Measurements from ENCODE around the gene PHLDB3. TPM values are rescaled to one million over a fixed set of nuclear protein-coding genes. Genes with fewer than 3 reads are reported as not detected.
"Not testable (repeated sequence)": the region's sequence is repeated elsewhere in the genome, so short reads cannot be mapped to it uniquely, and the experiment has no call there.

The PHLDB3 gene
- total RNA-seq, 1 donor from 2014 or later = 20.2 TPM

- intact Hi-C loops (cut with micrococcal nuclease) = no loop called here
Observed at GRCh38 chr19:43527860-43528622, 23.5 kb upstream of the PHLDB3 start.

- intact Hi-C loops (cut with micrococcal nuclease) = loop anchor here (1.0 kb wide), 1 partner anchor 23 kb away; the partner anchor contains the start of gene PHLDB3
Observed at GRCh38 chr19:43526884-43527859, 22.6 kb upstream of the PHLDB3 start, which contains the start of gene ETHE1. ETHE1 (minus strand) TSS chr19:43527201; CDS start chr19:43527177, 24 bp downstream.

- intact Hi-C loops (cut with micrococcal nuclease) = loop anchor here (1.0 kb wide), 2 partner anchors 7 to 22 kb away; partner anchors contain the start of genes PHLDB3 and ZNF575
Observed at GRCh38 chr19:43525836-43526771, 21.6 kb upstream of the PHLDB3 start.

GRCh38 chr19:43524922-43525835, 20.6 kb upstream of the PHLDB3 start:
- intact Hi-C loops (cut with micrococcal nuclease) = loop anchor here (1.0 kb wide), 1 partner anchor 8 kb away; the partner anchor contains the start of gene ZNF575

GRCh38 chr19:43523696-43524095, 19.1 kb upstream of the PHLDB3 start:
- intact Hi-C loops (cut with micrococcal nuclease) = not testable (repeated sequence)

GRCh38 chr19:43522929-43523328, 18.4 kb upstream of the PHLDB3 start:
- intact Hi-C loops (cut with micrococcal nuclease) = no loop called here

- intact Hi-C loops (cut with micrococcal nuclease) = loop anchor here (1.0 kb wide), 2 partner anchors 72 to 86 kb away; no protein-coding TSS in a partner anchor
Observed at GRCh38 chr19:43519436-43520088, 15.0 kb upstream of the PHLDB3 start.

GRCh38 chr19:43518051-43518450, 13.5 kb upstream of the PHLDB3 start:
- intact Hi-C loops (cut with micrococcal nuclease) = no loop called here

GRCh38 chr19:43512399-43512798, 7.9 kb upstream of the PHLDB3 start:
- intact Hi-C loops (cut with micrococcal nuclease) = not testable (repeated sequence)

GRCh38 chr19:43511324-43511723, 6.8 kb upstream of the PHLDB3 start:
- intact Hi-C loops (cut with micrococcal nuclease) = no loop called here

GRCh38 chr19:43510713-43511112, 6.2 kb upstream of the PHLDB3 start:
- intact Hi-C loops (cut with micrococcal nuclease) = no loop called here

GRCh38 chr19:43507880-43508279, 3.3 kb upstream of the PHLDB3 start:
- intact Hi-C loops (cut with micrococcal nuclease) = no loop called here

GRCh38 chr19:43506629-43507028, 2.1 kb upstream of the PHLDB3 start:
- intact Hi-C loops (cut with micrococcal nuclease) = no loop called here

GRCh38 chr19:43505941-43506340, 1.4 kb upstream of the PHLDB3 start:
- intact Hi-C loops (cut with micrococcal nuclease) = no loop called here

- intact Hi-C loops (cut with micrococcal nuclease) = no loop called here
Observed at GRCh38 chr19:43505186-43505456, 575 bp upstream of the PHLDB3 start.

- intact Hi-C loops (cut with micrococcal nuclease) = loop anchor here (1.0 to 5.0 kb wide), 5 partner anchors 23 to 1499 kb away; partner anchors contain the start of gene RELB
Observed at GRCh38 chr19:43503501-43504425, 783 bp downstream of the PHLDB3 start.

GRCh38 chr19:43502419-43502976, 2.0 kb downstream of the PHLDB3 start:
- intact Hi-C loops (cut with micrococcal nuclease) = loop anchor here (5.0 kb wide), 1 partner anchor 1500 kb away; the partner anchor contains the start of gene RELB

Data from T-helper 2 cell treated with Interferon-gamma antibody and Interleukin-4, amounts not matched to agents 100 ng/mL and 5 ng/mL, for 36 hours (primary cell).